ENCODE measurements around the gene SLC44A4.
"Not testable (repeated sequence)": the region's sequence is repeated elsewhere in the genome, so short reads cannot be mapped to it uniquely, and the experiment has no call there.

The SLC44A4 gene

GRCh38 chr6:31871046-31871659, 7.6 kb downstream of the SLC44A4 start:
- DNase-seq (ENCODE audit: low read depth, low spot score) = no peak
- no peak overlapping the region for H3K9ac ChIP-seq (ENCODE audit: insufficient read length)
- TF ChIP-seq FOXP2 (optimal IDR thresholded peaks at IDR 0.05; ENCODE audit: control extremely low read depth, extremely low read length, insufficient read depth) = no peak
- TF ChIP-seq POLR2AphosphoS5 (IDR thresholded peaks at IDR 0.05; ENCODE audit: borderline replicate concordance, low read depth, low read length) = no peak
- no peaks in the 10 kb centered on the region for H3K36me3 ChIP-seq (ENCODE audit: insufficient read depth, low read length)
- no peaks in the 10 kb centered on the region for H3K9me3 ChIP-seq (ENCODE audit: low read depth, low read length)
- no peak overlapping the region for H3K27ac ChIP-seq
- H3K4me3 ChIP-seq = no peak overlapping the region

DNA sequence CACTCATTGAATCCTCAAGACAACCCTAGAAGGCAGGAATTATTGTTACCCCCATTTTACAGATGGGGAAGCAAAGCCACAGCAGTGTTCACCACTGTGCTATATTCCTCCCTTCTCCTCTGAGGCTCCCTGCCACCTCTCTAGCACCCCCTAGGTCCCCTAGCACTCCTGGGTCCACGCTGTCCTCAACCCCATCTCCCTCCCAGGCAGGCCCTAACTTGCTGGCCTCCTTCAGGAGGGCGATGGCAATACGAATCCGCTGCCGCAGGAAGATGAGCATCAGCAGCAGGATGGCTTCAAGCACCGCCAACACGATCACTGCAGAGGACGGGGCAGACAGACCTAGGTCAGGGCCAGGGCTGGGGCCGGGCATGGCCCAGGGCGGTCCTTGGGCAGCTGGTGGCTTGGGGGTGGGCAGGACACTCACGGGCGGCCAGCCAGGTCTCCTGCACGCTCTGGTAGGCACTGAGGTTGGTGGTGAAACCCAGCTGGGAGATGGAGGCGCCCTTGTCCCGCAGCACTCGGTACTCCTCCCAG, 8.3 kb downstream of the SLC44A4 start:
- TF ChIP-seq EZH2 (IDR thresholded peaks at IDR 0.05) (no peak), POLR2AphosphoS5 (IDR thresholded peaks at IDR 0.05; ENCODE audit: borderline replicate concordance, low read depth, low read length) (no peak), FOXP2 (optimal IDR thresholded peaks at IDR 0.05; ENCODE audit: control extremely low read depth, extremely low read length, insufficient read depth) (no peak)
- DNase-seq (ENCODE audit: low read depth, low spot score) = no peak
- Histone ChIP-seq H3K27ac (no peak overlapping the region), H3K36me3 (ENCODE audit: insufficient read depth, low read length) (no peaks in the 10 kb centered on the region), H3K9ac (ENCODE audit: insufficient read length) (no peak overlapping the region), H3K9me3 (ENCODE audit: low read depth, low read length) (no peaks in the 10 kb centered on the region), H3K4me3 (no peak overlapping the region)

GRCh38 chr6:31869343-31869742, 9.5 kb downstream of the SLC44A4 start:
- no peak for DNase-seq (ENCODE audit: low read depth, low spot score)
- Histone ChIP-seq H3K36me3 (ENCODE audit: insufficient read depth, low read length) (no peaks in the 10 kb centered on the region), H3K27ac (no peak overlapping the region), H3K9ac (ENCODE audit: insufficient read length) (no peak overlapping the region), H3K9me3 (ENCODE audit: low read depth, low read length) (no peaks in the 10 kb centered on the region), H3K4me3 (no peak overlapping the region)
- TF ChIP-seq POLR2AphosphoS5 (IDR thresholded peaks at IDR 0.05; ENCODE audit: borderline replicate concordance, low read depth, low read length) = no peak
- no peak for TF ChIP-seq FOXP2 (optimal IDR thresholded peaks at IDR 0.05; ENCODE audit: control extremely low read depth, extremely low read length, insufficient read depth)
- TF ChIP-seq EZH2 (IDR thresholded peaks at IDR 0.05) = no peak

GRCh38 chr6:31868658-31868971, 10.2 kb downstream of the SLC44A4 start:
- not testable (repeated sequence) for H3K36me3 ChIP-seq (ENCODE audit: insufficient read depth, low read length); H3K9me3 ChIP-seq (ENCODE audit: low read depth, low read length); H3K27ac ChIP-seq; DNase-seq (ENCODE audit: low read depth, low spot score); H3K4me3 ChIP-seq; H3K9ac ChIP-seq (ENCODE audit: insufficient read length)

DNA sequence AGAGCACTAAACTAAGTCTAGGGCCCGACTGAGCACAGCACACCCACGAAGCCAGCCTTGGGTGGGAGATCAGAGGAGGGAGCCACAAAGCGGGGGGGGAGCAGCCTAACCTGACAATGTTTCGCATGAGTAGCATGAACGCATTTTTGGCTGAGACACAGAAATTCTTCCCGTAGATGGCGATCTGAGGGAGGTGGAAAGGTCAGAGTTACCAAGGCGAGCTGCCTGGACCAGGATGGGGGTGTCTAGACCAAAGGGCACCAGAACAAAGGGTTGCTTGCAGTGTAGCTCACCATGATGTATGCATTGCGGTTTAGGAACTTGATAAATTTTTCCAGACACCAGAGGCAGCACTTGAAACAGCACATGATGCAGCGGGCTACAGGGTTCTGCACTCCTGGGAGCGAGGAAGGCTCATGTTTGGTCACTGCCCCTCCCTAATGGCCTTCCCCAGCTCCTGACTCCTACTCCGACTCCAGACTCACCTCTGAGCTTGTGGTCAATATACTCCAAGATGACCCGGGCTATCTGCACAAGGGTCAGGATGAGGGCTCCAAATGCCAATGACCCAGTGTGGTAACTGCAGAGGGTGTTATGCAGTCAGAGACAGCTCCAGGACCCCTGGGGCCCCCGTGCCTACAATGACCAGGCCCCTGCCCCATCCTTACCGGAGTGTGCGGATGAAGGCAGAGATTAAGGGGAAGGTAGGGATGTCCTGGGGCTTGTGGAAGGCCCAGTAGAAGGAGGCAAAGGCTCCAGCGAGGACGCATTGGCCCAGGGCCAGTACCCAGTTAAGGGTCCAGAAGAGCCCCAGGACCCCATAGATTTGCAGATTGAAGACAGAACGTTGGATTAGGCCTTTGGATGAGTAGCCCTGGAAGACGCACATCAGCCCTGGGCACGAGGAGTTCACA, 13.3 kb downstream of the SLC44A4 start:
- no peak overlapping the region for H3K27ac ChIP-seq
- no peak overlapping the region for H3K4me3 ChIP-seq
- H3K9ac ChIP-seq (ENCODE audit: insufficient read length) = no peak overlapping the region
- H3K36me3 ChIP-seq (ENCODE audit: insufficient read depth, low read length) = no peaks in the 10 kb centered on the region
- TF ChIP-seq FOXP2 (optimal IDR thresholded peaks at IDR 0.05; ENCODE audit: control extremely low read depth, extremely low read length, insufficient read depth) (no peak), EZH2 (IDR thresholded peaks at IDR 0.05) (no peak), POLR2AphosphoS5 (IDR thresholded peaks at IDR 0.05; ENCODE audit: borderline replicate concordance, low read depth, low read length) (no peak)
- DNase-seq (ENCODE audit: low read depth, low spot score) = no peak
- no peaks in the 10 kb centered on the region for H3K9me3 ChIP-seq (ENCODE audit: low read depth, low read length)

GRCh38 chr6:31864818-31865204, 14.0 kb downstream of the SLC44A4 start:
- peaks cover 3% of the 10 kb centered on the region; the same call in 1 of the 2 replicates for H3K36me3 ChIP-seq (ENCODE audit: insufficient read depth, low read length)
- no peaks in the 10 kb centered on the region for H3K9me3 ChIP-seq (ENCODE audit: low read depth, low read length)
- no peak overlapping the region for H3K4me3 ChIP-seq
- H3K27ac ChIP-seq = no peak overlapping the region
- DNase-seq (ENCODE audit: low read depth, low spot score) = no peak
- no peak overlapping the region for H3K9ac ChIP-seq (ENCODE audit: insufficient read length)
- TF ChIP-seq POLR2AphosphoS5 (IDR thresholded peaks at IDR 0.05; ENCODE audit: borderline replicate concordance, low read depth, low read length) (no peak), FOXP2 (optimal IDR thresholded peaks at IDR 0.05; ENCODE audit: control extremely low read depth, extremely low read length, insufficient read depth) (no peak), EZH2 (IDR thresholded peaks at IDR 0.05) (no peak)

DNA sequence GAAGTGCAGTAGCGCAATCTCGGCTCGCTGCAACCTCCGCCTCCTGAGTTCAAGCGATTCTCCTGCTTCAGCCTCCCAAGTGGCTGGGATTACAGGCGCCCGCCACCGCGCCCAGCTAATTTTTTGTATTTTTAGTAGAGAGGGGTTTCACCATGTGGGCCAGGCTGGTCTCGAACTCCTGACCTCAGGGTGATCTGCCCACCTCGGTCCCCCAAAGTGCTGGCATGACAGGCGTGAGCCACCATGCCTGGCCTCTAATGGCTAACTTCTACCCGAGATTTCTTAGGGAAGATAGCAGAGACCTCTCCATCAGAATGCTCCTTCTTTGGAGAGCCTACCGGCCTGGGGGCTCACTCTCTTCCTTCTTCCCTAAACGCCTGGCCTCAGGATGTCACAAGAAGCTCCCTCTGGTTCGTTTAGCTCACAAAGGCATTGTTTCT, 14.7 kb downstream of the SLC44A4 start:
- not testable (repeated sequence) for H3K9ac ChIP-seq (ENCODE audit: insufficient read length); DNase-seq (ENCODE audit: low read depth, low spot score); H3K9me3 ChIP-seq (ENCODE audit: low read depth, low read length); H3K36me3 ChIP-seq (ENCODE audit: insufficient read depth, low read length)
- peak overlapping the region; percentile 95 for H3K27ac ChIP-seq
- H3K4me3 ChIP-seq = peak overlapping the region; percentile 84

- H3K9ac ChIP-seq (ENCODE audit: insufficient read length) = peak within 1 kb of the TSS; percentile 77
- H3K4me3 ChIP-seq = peak within 1 kb of the TSS; percentile 84
- no peak for TF ChIP-seq FOXP2 (optimal IDR thresholded peaks at IDR 0.05; ENCODE audit: control extremely low read depth, extremely low read length, insufficient read depth)
- peak; percentile 99 for TF ChIP-seq POLR2AphosphoS5 (IDR thresholded peaks at IDR 0.05; ENCODE audit: borderline replicate concordance, low read depth, low read length)
- TF ChIP-seq EZH2 (IDR thresholded peaks at IDR 0.05) = no peak
- H3K27ac ChIP-seq = peak within 1 kb of the TSS; percentile 95
- peak; percentile 100 for DNase-seq (ENCODE audit: low read depth, low spot score)
- peaks cover 9% of the 10 kb centered on the region; the same call in 1 of the 2 replicates for H3K36me3 ChIP-seq (ENCODE audit: insufficient read depth, low read length)
- H3K9me3 ChIP-seq (ENCODE audit: low read depth, low read length) = no peaks in the 10 kb centered on the region
These were observed 16.2 kb downstream of the SLC44A4 start, which contains the start of gene NEU1 for GRCh38 chr6:31862344-31863235. Gene NEU1 (minus strand): TSS chr6:31862821. CDS start chr6:31862776, 45 bp downstream.
